GM18511 (cell line): ENCODE results near the gene PANK3.
"Not testable (repeated sequence)": the region's sequence is repeated elsewhere in the genome, so short reads cannot be mapped to it uniquely, and the experiment has no call there.

Experiments
- ATAC-seq: cut with Tn5 transposase; IDR thresholded peaks from one replicate; pipeline ENCODE4 v1.9.1; 2021; ENCODE audit warnings: mild to moderate bottlenecking, moderate library complexity; ENCODE audit not compliant: unreplicated experiment

PANK3 gene

GRCh38 chr5:168553377-168554130 is 25.6 kb downstream of the PANK3 start:
- no peak for ATAC-seq

GRCh38 chr5:168552146-168552545 is 27.0 kb downstream of the PANK3 start:
- ATAC-seq = no peak

- ATAC-seq = no peak
Observed at GRCh38 chr5:168550656-168551055, 28.5 kb downstream of the PANK3 start.

- no peak for ATAC-seq
Observed at GRCh38 chr5:168549554-168549953, 29.6 kb downstream of the PANK3 start.

GRCh38 chr5:168537176-168537575 is 42.0 kb downstream of the PANK3 start:
- no peak for ATAC-seq

- ATAC-seq = not testable (repeated sequence)
Observed at GRCh38 chr5:168534351-168534750, 44.8 kb downstream of the PANK3 start.

GRCh38 chr5:168531987-168532864 is 46.9 kb downstream of the PANK3 start:
- ATAC-seq = no peak

- ATAC-seq = no peak
Observed at GRCh38 chr5:168531191-168531590, 48.0 kb downstream of the PANK3 start.

GRCh38 chr5:168530621-168531150 is 48.5 kb downstream of the PANK3 start:
- ATAC-seq = no peak

- no peak for ATAC-seq
Observed at GRCh38 chr5:168529374-168530234, 49.6 kb downstream of the PANK3 start.

GRCh38 chr5:168528521-168529373 is 50.4 kb downstream of the PANK3 start, which contains the start of gene FBLL1:
FBLL1 (plus strand) TSS chr5:168529305; CDS start chr5:168529505, 200 bp downstream.
- ATAC-seq = peak; percentile 54

- ATAC-seq = no peak
Observed at GRCh38 chr5:168527756-168528295, 51.3 kb downstream of the PANK3 start.

GRCh38 chr5:168525856-168526255 is 53.3 kb downstream of the PANK3 start:
- no peak for ATAC-seq

GRCh38 chr5:168513861-168514428 is 65.2 kb downstream of the PANK3 start:
- no peak for ATAC-seq

- ATAC-seq = no peak
Observed at GRCh38 chr5:168502563-168503237, 76.5 kb downstream of the PANK3 start.
